Measurements from ENCODE around the gene EMILIN2.

Gene EMILIN2

DNA sequence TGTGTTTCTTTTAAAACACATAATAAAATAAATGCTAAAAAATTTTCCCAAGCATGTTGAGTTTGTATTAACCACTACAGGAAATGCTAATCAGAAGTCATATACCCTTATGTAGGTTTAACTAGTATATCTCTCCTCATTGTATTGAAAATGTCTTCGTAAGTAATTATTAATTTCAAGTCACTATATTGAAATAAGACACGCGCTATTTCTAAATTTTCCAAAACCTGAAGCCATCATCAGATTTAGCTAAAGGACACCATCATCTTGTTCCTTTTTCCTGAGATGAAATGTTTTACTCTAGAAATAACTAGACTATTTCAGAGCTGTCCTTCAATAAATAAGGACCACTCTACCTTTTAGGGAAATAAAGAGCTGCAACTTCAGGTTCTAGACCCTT lies 87.2 kb downstream of the EMILIN2 start:
- H3K18ac ChIP-seq (ENCODE audit: low read depth in 1 of 2, low read length in 2 of 2), result no peak overlapping the region
- H2AK5ac ChIP-seq (ENCODE audit: low read length, severe bottlenecking), result no peak overlapping the region
- no peak overlapping the region for H4K91ac ChIP-seq (ENCODE audit: low read length)
- no peak overlapping the region for H3K4ac ChIP-seq (ENCODE audit: low read depth in 1 of 2, low read length in 2 of 2)
- H3K9ac ChIP-seq (ENCODE audit: low read length), result no peak overlapping the region
- H3K23ac ChIP-seq (ENCODE audit: low read length in 2 of 2), result no peak overlapping the region
- no peak overlapping the region for H2BK120ac ChIP-seq (ENCODE audit: low read depth, low read length)
- no peaks in the 10 kb centered on the region for H3K9me3 ChIP-seq (ENCODE audit: control insufficient read depth, low read length)
- H3K79me1 ChIP-seq (replicated peaks; ENCODE audit: low read length, poor library complexity, severe bottlenecking), result peaks cover 23% of the 10 kb centered on the region
- no CpG with 5 or more reads among the region's 3 CpGs for WGBS
- no peak for DNase-seq
- no peak overlapping the region for H3K4me3 ChIP-seq (ENCODE audit: insufficient read depth in 1 of 2, low read depth in 1 of 2, low read length in 2 of 2)
- H3K27me3 ChIP-seq (ENCODE audit: control insufficient read depth in 1 of 2, insufficient read depth in 1 of 2, low read length in 2 of 2), result no peaks in the 10 kb centered on the region
- H2BK15ac ChIP-seq (ENCODE audit: low read depth, poor library complexity, severe bottlenecking), result no peak overlapping the region
- no peak overlapping the region for H2BK5ac ChIP-seq (ENCODE audit: low read depth, low read length, poor library complexity, severe bottlenecking)
- H3K14ac ChIP-seq (ENCODE audit: low read length in 2 of 2), result no peak overlapping the region
- no peak overlapping the region for H3K27ac ChIP-seq (ENCODE audit: low read length, poor library complexity, severe bottlenecking)
- no peak overlapping the region for H2BK12ac ChIP-seq (ENCODE audit: low read length in 2 of 2)
- H2AFZ ChIP-seq (ENCODE audit: low read depth, low read length), result no peak overlapping the region
- no peak overlapping the region for H3K4me2 ChIP-seq (ENCODE audit: low read length, poor library complexity, severe bottlenecking)
- H4K8ac ChIP-seq (ENCODE audit: low read length), result no peak overlapping the region
- peaks cover 28 to 91% of the 10 kb centered on the region in 2 experiments for H3K36me3 ChIP-seq (ENCODE audit: control insufficient read depth in 1 of 2, insufficient read depth in 2 of 2, low read depth in 1 of 2, low read length in 2 of 2)
- H3K4me1 ChIP-seq (ENCODE audit: control insufficient read depth, insufficient read depth, low read depth, low read length), result peaks cover 7% of the 10 kb centered on the region

- Histone ChIP-seq H2BK5ac (ENCODE audit: low read depth, low read length, poor library complexity, severe bottlenecking) (no peak overlapping the region), H3K9ac (ENCODE audit: low read length) (peak overlapping the region; percentile 60), H4K8ac (ENCODE audit: low read length) (no peak overlapping the region), H2BK120ac (ENCODE audit: low read depth, low read length) (no peak overlapping the region), H3K4ac (ENCODE audit: low read depth in 1 of 2, low read length in 2 of 2) (no peak overlapping the region), H2BK15ac (ENCODE audit: low read depth, poor library complexity, severe bottlenecking) (no peak overlapping the region), H3K9me3 (ENCODE audit: control insufficient read depth, low read length) (no peaks in the 10 kb centered on the region), H3K23ac (ENCODE audit: low read length in 2 of 2) (no peak overlapping the region), H3K4me2 (ENCODE audit: low read length, poor library complexity, severe bottlenecking) (no peak overlapping the region), H2BK12ac (ENCODE audit: low read length in 2 of 2) (no peak overlapping the region), H3K14ac (ENCODE audit: low read length in 2 of 2) (no peak overlapping the region), H3K27ac (ENCODE audit: low read length, poor library complexity, severe bottlenecking) (no peak overlapping the region), H3K79me1 (replicated peaks; ENCODE audit: low read length, poor library complexity, severe bottlenecking) (peaks cover 22% of the 10 kb centered on the region), H3K18ac (ENCODE audit: low read depth in 1 of 2, low read length in 2 of 2) (no peak overlapping the region), H3K36me3 (ENCODE audit: control insufficient read depth in 1 of 2, insufficient read depth in 2 of 2, low read depth in 1 of 2, low read length in 2 of 2) (peaks cover 24 to 87% of the 10 kb centered on the region in 2 experiments), H2AFZ (ENCODE audit: low read depth, low read length) (no peak overlapping the region), H3K4me1 (ENCODE audit: control insufficient read depth, insufficient read depth, low read depth, low read length) (peaks cover 9% of the 10 kb centered on the region), H3K27me3 (ENCODE audit: control insufficient read depth in 1 of 2, insufficient read depth in 1 of 2, low read length in 2 of 2) (no peaks in the 10 kb centered on the region), H4K91ac (ENCODE audit: low read length) (no peak overlapping the region), H3K4me3 (ENCODE audit: insufficient read depth in 1 of 2, low read depth in 1 of 2, low read length in 2 of 2) (no peak overlapping the region), H2AK5ac (ENCODE audit: low read length, severe bottlenecking) (no peak overlapping the region)
- no peak for DNase-seq
- 100% methylated on average over 1 of the region's 3 CpGs for WGBS
Observed at GRCh38 chr18:2935438-2936192, 88.8 kb downstream of the EMILIN2 start.

DNA sequence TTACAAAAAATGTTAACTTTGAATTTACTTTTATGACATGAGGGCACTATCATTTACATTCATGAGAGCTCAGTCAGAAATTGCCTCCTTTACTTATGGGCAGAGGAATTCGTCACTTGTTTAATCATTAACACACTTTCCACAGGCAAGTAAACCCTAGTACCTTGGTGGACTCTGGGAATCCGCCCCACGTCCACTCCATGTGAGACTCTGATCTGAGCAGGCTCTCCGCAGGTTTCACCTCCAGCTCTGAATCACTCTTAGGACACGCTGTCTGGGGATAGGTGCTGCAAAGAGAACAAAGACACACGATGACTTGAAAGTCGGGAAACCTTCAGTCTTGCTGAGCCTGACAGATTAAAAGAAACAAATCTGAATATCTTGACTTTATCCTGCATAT lies 92.5 kb downstream of the EMILIN2 start:
- no peak overlapping the region for H4K8ac ChIP-seq (ENCODE audit: low read length)
- no peak overlapping the region for H2BK12ac ChIP-seq (ENCODE audit: low read length in 2 of 2)
- H2BK5ac ChIP-seq (ENCODE audit: low read depth, low read length, poor library complexity, severe bottlenecking), result no peak overlapping the region
- no peak overlapping the region for H3K4me3 ChIP-seq (ENCODE audit: insufficient read depth in 1 of 2, low read depth in 1 of 2, low read length in 2 of 2)
- no peak overlapping the region for H4K91ac ChIP-seq (ENCODE audit: low read length)
- H2BK120ac ChIP-seq (ENCODE audit: low read depth, low read length), result no peak overlapping the region
- peaks cover 6% of the 10 kb centered on the region for H3K4me1 ChIP-seq (ENCODE audit: control insufficient read depth, insufficient read depth, low read depth, low read length)
- no peak overlapping the region for H3K18ac ChIP-seq (ENCODE audit: low read depth in 1 of 2, low read length in 2 of 2)
- peak overlapping the region; percentile 67 for H3K27ac ChIP-seq (ENCODE audit: low read length, poor library complexity, severe bottlenecking)
- peaks cover 13 to 57% of the 10 kb centered on the region in 2 experiments for H3K36me3 ChIP-seq (ENCODE audit: control insufficient read depth in 1 of 2, insufficient read depth in 2 of 2, low read depth in 1 of 2, low read length in 2 of 2)
- H2BK15ac ChIP-seq (ENCODE audit: low read depth, poor library complexity, severe bottlenecking), result no peak overlapping the region
- no peak overlapping the region for H3K4ac ChIP-seq (ENCODE audit: low read depth in 1 of 2, low read length in 2 of 2)
- no peak overlapping the region for H3K23ac ChIP-seq (ENCODE audit: low read length in 2 of 2)
- no peak overlapping the region for H2AK5ac ChIP-seq (ENCODE audit: low read length, severe bottlenecking)
- no peaks in the 10 kb centered on the region for H3K9me3 ChIP-seq (ENCODE audit: control insufficient read depth, low read length)
- 98% methylated on average over 6 of the region's 7 CpGs for WGBS
- no peak overlapping the region for H3K14ac ChIP-seq (ENCODE audit: low read length in 2 of 2)
- H3K9ac ChIP-seq (ENCODE audit: low read length), result no peak overlapping the region
- no peak for DNase-seq
- H3K4me2 ChIP-seq (ENCODE audit: low read length, poor library complexity, severe bottlenecking), result no peak overlapping the region
- H3K27me3 ChIP-seq (ENCODE audit: control insufficient read depth in 1 of 2, insufficient read depth in 1 of 2, low read length in 2 of 2), result no peaks in the 10 kb centered on the region
- peaks cover 18% of the 10 kb centered on the region for H3K79me1 ChIP-seq (replicated peaks; ENCODE audit: low read length, poor library complexity, severe bottlenecking)
- H2AFZ ChIP-seq (ENCODE audit: low read depth, low read length), result no peak overlapping the region

GRCh38 chr18:2948038-2948437 lies 101.2 kb downstream of the EMILIN2 start:
- no peak overlapping the region for H3K14ac ChIP-seq (ENCODE audit: low read length in 2 of 2)
- H3K4ac ChIP-seq (ENCODE audit: low read depth in 1 of 2, low read length in 2 of 2), result no peak overlapping the region
- H2AK5ac ChIP-seq (ENCODE audit: low read length, severe bottlenecking), result no peak overlapping the region
- no peak overlapping the region for H2BK15ac ChIP-seq (ENCODE audit: low read depth, poor library complexity, severe bottlenecking)
- H2AFZ ChIP-seq (ENCODE audit: low read depth, low read length), result no peak overlapping the region
- no peak overlapping the region for H3K4me2 ChIP-seq (ENCODE audit: low read length, poor library complexity, severe bottlenecking)
- no peak overlapping the region for H4K8ac ChIP-seq (ENCODE audit: low read length)
- no peaks in the 10 kb centered on the region for H3K27me3 ChIP-seq (ENCODE audit: control insufficient read depth in 1 of 2, insufficient read depth in 1 of 2, low read length in 2 of 2)
- H3K23ac ChIP-seq (ENCODE audit: low read length in 2 of 2), result no peak overlapping the region
- DNase-seq, result peak; percentile 56
- H2BK120ac ChIP-seq (ENCODE audit: low read depth, low read length), result no peak overlapping the region
- H3K9ac ChIP-seq (ENCODE audit: low read length), result no peak overlapping the region
- H3K9me3 ChIP-seq (ENCODE audit: control insufficient read depth, low read length), result no peaks in the 10 kb centered on the region
- peaks cover 12 to 63% of the 10 kb centered on the region in 2 experiments for H3K36me3 ChIP-seq (ENCODE audit: control insufficient read depth in 1 of 2, insufficient read depth in 2 of 2, low read depth in 1 of 2, low read length in 2 of 2)
- no peak overlapping the region for H3K18ac ChIP-seq (ENCODE audit: low read depth in 1 of 2, low read length in 2 of 2)
- peaks cover 17% of the 10 kb centered on the region for H3K79me1 ChIP-seq (replicated peaks; ENCODE audit: low read length, poor library complexity, severe bottlenecking)
- no peak overlapping the region for H3K4me3 ChIP-seq (ENCODE audit: insufficient read depth in 1 of 2, low read depth in 1 of 2, low read length in 2 of 2)
- no peak overlapping the region for H2BK12ac ChIP-seq (ENCODE audit: low read length in 2 of 2)
- no peaks in the 10 kb centered on the region for H3K4me1 ChIP-seq (ENCODE audit: control insufficient read depth, insufficient read depth, low read depth, low read length)
- no peak overlapping the region for H3K27ac ChIP-seq (ENCODE audit: low read length, poor library complexity, severe bottlenecking)
- WGBS, result 51% methylated on average over 2 of the region's 3 CpGs
- H4K91ac ChIP-seq (ENCODE audit: low read length), result no peak overlapping the region
- no peak overlapping the region for H2BK5ac ChIP-seq (ENCODE audit: low read depth, low read length, poor library complexity, severe bottlenecking)

Data from mesenchymal stem cell (in vitro differentiated cells and primary cell).